Measurements from ENCODE around the gene FCHO1. TPM values are rescaled to one million over a fixed set of nuclear protein-coding genes. Genes with fewer than 3 reads are reported as not detected.

Gene FCHO1
- total and polyA plus RNA-seq, 2 donors (not counting 3 experiments of a cell fraction or from before 2014, with no cell fraction given) = 0.66 to 1.6 TPM

- ChIA-PET CTCF (interaction anchor here (0.7 to 1.6 kb wide), 2 partner anchors 11 to 40 kb away, joined by 3 to 7 read pairs; no protein-coding TSS in a partner anchor), POLR2A (no interaction called here)
- TF ChIP-seq EZH2 (IDR thresholded peaks at IDR 0.05; ENCODE audit: borderline replicate concordance, low read depth, low read length, severe bottlenecking) (no peak), GATA2 (IDR thresholded peaks at IDR 0.05; ENCODE audit: insufficient read depth, insufficient read length, low read depth, low read length) (no peak), MYC (IDR thresholded peaks at IDR 0.05; ENCODE audit: low read depth, low read length) (no peak), POLR2A (IDR thresholded peaks at IDR 0.05; ENCODE audit: low read depth, low read length) (no peak), JUN (IDR thresholded peaks at IDR 0.05; ENCODE audit: borderline replicate concordance, insufficient read depth, insufficient read length, low read depth) (no peak), CTCF (IDR thresholded peaks at IDR 0.05; ENCODE audit: extremely low read depth in 1 of 2, insufficient read depth in 1 of 2, low read depth in 1 of 2, low read length in 2 of 2) (no peak), POLR2AphosphoS5 (IDR thresholded peaks at IDR 0.05; ENCODE audit: insufficient read depth, low read depth, low read length) (no peak), FOS (IDR thresholded peaks at IDR 0.05; ENCODE audit: borderline replicate concordance, insufficient read depth, low read length) (no peak)
- TF ChIP-seq, protein P1, sequence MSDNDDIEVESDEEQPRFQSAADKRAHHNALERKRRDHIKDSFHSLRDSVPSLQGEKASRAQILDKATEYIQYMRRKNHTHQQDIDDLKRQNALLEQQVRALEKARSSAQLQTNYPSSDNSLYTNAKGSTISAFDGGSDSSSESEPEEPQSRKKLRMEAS (IDR thresholded peaks at IDR 0.05; ENCODE audit: insufficient read depth, insufficient read length) = no peak
- Histone ChIP-seq H3K27me3 (ENCODE audit: control insufficient read depth in 2 of 2, insufficient read depth in 2 of 2, low read length in 2 of 2) (no peaks in the 10 kb centered on the region), H3K36me3 (ENCODE audit: control insufficient read depth in 2 of 2, extremely low read depth in 1 of 2, insufficient read depth in 2 of 2, low read length in 2 of 2) (no peaks in the 10 kb centered on the region), H3K27ac (ENCODE audit: insufficient read depth, low read depth, low read length) (no peak overlapping the region), H3K4me1 (ENCODE audit: control insufficient read depth, extremely low read depth, insufficient read depth, low read length) (peaks cover 3% of the 10 kb centered on the region), H3K4me2 (ENCODE audit: insufficient read depth, low read length) (no peak overlapping the region), H3K9me1 (replicated peaks; ENCODE audit: control insufficient read depth, extremely low read depth, insufficient read depth, low read length) (no peaks in the 10 kb centered on the region), H4K20me1 (replicated peaks; ENCODE audit: control insufficient read depth, extremely low read depth, insufficient read depth, low read length) (no peaks in the 10 kb centered on the region), H3K9me3 (replicated peaks; ENCODE audit: control insufficient read depth, insufficient read depth, low read length) (no peaks in the 10 kb centered on the region), H3K9ac (replicated peaks; ENCODE audit: extremely low read depth, insufficient read depth, low read length) (no peak overlapping the region), H3K4me3 (replicated peaks in 1 of 3; ENCODE audit: insufficient read depth in 1 of 3, low read depth in 1 of 3, low read length in 3 of 3) (no peak overlapping the region), H2AFZ (ENCODE audit: low read depth, low read length) (no peak overlapping the region), H3K79me2 (ENCODE audit: control insufficient read depth, insufficient read depth, low read length) (no peaks in the 10 kb centered on the region)
- DNase-seq (ENCODE audit: low read depth, low spot score) (no peak), FAIRE-seq (no peak)
- no TSS peak for BruUV-seq (replicated peaks)
- dilution Hi-C loops (cut with MboI; ENCODE audit: extremely low pct_ligation_motif_present, low sequenced_read_pairs) = no loop called here
- intact Hi-C loops (cut with micrococcal nuclease) = no loop called here
Observed at GRCh38 chr19:17755977-17756670, 4.8 kb downstream of the FCHO1 start.
